HFFc6 (cell line): ENCODE results near the gene ABHD12B. TPM values are rescaled to one million over a fixed set of nuclear protein-coding genes. Genes with fewer than 3 reads are reported as not detected.
"Not testable (repeated sequence)": the region's sequence is repeated elsewhere in the genome, so short reads cannot be mapped to it uniquely, and the experiment has no call there.

ENCODE experiments used
- DNase-seq: peaks from one replicate; pipeline ENCODE4 v3.0.0-alpha.2; 2018
- H3K27ac Mint-ChIP-seq: 2 replicates; pipeline ENCODE4 v1.8.0; 2020; ENCODE audit warnings: mild to moderate bottlenecking, mixed read lengths
- H3K27me3 Mint-ChIP-seq: 2 replicates; pipeline ENCODE4 v1.8.0; 2021; ENCODE audit warnings: mild to moderate bottlenecking, moderate library complexity, mixed read lengths; ENCODE audit not compliant: insufficient read depth
- H3K36me3 Mint-ChIP-seq: 2 replicates; pipeline ENCODE4 v1.8.0; 2021; ENCODE audit warnings: low read depth, mixed read lengths
- H3K4me1 Mint-ChIP-seq: 2 replicates; pipeline ENCODE4 v1.8.0; 2020; ENCODE audit warnings: low read depth, mixed read lengths
- H3K4me3 Mint-ChIP-seq: 2 replicates; pipeline ENCODE4 v1.8.0; 2020; ENCODE audit warnings: mild to moderate bottlenecking, moderate library complexity, mixed read lengths
- H3K9me3 Mint-ChIP-seq: 2 replicates; pipeline ENCODE4 v1.8.0; 2020; ENCODE audit warnings: mild to moderate bottlenecking, mixed read lengths
- total RNA-seq, 6 experiments: library from RNA; stranded (reverse); fragmentation: NEBNext Ultra II Directional; extraction: Animal tissue kit (Norgen Biotek cat#: 25700); gene quantifications; 2 replicates in 1 of 6; 3 replicates in 5 of 6; pipeline ENCODE4 v1.2.3, GENCODE V29; 2021
- TF ChIP-seq, protein P1 (sequence below): fragments of 200-600 bp; sonication (generic); IDR thresholded peaks from 2 replicates; pipeline ENCODE4 v1.5.0; 2021; ENCODE audit warnings: antibody characterized with exemption, mild to moderate bottlenecking

The ABHD12B gene
- total RNA-seq, 6 experiments from 2014 or later = 0.34 TPM; not detected in 5

DNA sequence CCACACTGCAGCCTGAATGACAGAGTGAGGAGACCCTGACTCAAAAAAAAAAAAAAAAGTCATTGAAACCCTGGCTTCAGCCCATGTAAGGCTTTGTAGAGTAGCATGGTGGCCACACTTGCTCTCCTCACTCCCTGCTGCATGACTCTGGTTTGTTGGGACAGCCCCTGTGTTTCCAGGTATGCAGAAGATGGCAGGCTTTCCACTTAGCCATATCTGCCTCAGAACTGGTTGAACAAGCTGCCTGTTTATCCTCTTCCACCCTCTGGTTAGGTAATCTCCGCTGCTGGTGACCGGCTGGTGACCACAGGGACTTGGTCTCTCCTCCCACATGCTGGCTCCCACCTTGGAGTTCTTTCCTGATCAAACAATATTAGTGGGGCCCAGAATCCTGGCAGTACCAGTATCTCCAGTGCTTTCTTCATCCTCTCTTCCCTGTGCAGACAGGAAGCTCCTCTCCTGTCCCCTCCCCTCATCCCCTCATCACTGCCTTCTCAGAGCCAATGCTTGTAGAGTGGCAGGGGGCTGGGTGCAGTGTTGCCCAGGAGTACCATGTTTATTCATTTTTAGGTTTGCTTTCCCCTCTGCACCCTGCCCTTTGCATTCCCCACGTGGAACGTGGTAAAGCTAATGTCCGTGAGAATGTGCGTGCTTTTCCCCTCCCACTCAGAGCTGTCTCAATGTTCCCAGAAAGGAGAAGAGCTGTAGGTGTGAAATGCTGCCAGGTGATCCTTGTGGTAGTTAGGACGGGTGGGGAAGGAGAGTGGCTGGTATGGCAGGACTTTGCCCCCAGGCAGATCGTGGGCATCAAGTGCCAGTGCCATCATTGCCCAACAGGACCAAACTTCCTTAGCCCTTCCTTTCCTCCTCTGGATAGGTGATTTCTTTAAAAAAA lies 11.3 kb downstream of the ABHD12B start:
- Mint-ChIP-seq H3K4me3 (no peak overlapping the region), H3K27ac (no peak overlapping the region), H3K36me3 (no peaks in the 10 kb centered on the region; the same call in 1 of the 2 replicates), H3K4me1 (peaks cover 11% of the 10 kb centered on the region; the same call in 1 of the 2 replicates), H3K27me3 (peaks cover 23% of the 10 kb centered on the region), H3K9me3 (no peaks in the 10 kb centered on the region)
- TF ChIP-seq, protein P1, sequence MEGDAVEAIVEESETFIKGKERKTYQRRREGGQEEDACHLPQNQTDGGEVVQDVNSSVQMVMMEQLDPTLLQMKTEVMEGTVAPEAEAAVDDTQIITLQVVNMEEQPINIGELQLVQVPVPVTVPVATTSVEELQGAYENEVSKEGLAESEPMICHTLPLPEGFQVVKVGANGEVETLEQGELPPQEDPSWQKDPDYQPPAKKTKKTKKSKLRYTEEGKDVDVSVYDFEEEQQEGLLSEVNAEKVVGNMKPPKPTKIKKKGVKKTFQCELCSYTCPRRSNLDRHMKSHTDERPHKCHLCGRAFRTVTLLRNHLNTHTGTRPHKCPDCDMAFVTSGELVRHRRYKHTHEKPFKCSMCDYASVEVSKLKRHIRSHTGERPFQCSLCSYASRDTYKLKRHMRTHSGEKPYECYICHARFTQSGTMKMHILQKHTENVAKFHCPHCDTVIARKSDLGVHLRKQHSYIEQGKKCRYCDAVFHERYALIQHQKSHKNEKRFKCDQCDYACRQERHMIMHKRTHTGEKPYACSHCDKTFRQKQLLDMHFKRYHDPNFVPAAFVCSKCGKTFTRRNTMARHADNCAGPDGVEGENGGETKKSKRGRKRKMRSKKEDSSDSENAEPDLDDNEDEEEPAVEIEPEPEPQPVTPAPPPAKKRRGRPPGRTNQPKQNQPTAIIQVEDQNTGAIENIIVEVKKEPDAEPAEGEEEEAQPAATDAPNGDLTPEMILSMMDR = no peak
- DNase-seq = no peak

DNA sequence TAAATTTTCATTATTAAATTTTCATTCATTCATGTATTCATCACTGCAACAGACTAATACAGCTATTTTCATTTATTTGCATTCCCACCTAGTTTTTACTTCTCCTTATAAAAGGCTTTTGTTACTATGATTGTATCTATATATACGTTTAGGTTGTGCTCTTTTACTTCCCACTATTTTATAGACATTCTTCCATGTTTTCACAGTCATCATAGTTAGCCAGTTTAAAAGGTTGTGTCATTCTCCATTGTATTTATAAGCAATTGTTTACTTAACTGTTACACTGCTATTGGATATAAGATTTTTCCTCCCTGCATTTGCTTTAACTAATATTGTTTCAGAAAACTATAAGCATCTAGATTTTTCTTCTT lies 12.0 kb downstream of the ABHD12B start:
- Mint-ChIP-seq H3K4me1 (peaks cover 11% of the 10 kb centered on the region; the same call in 1 of the 2 replicates), H3K36me3 (no peaks in the 10 kb centered on the region; the same call in 1 of the 2 replicates), H3K27me3 (peaks cover 24% of the 10 kb centered on the region), H3K27ac (no peak overlapping the region), H3K9me3 (no peaks in the 10 kb centered on the region), H3K4me3 (no peak overlapping the region)
- DNase-seq = no peak
- TF ChIP-seq, protein P1 = no peak

DNA sequence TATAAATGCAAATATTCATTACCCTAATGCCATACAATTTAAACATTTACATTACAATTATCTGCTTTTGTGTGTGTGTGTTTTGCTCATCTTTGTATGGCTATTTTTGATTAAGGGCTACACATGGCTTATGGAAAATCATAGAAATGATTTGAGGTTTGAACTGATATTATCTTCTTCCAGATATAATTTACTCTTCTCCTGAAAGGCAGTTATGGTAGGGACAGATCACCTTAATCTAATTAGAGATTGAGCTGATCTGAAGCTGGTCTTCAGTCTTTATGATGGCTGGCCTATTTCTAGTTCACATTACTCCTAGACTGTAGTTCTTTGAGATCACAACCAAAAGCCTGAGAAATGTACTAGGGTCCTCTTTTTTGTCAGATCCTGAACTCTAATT lies 15.6 kb downstream of the ABHD12B start:
- no peaks in the 10 kb centered on the region for H3K36me3 Mint-ChIP-seq
- H3K4me3 Mint-ChIP-seq = no peak overlapping the region
- H3K9me3 Mint-ChIP-seq = no peaks in the 10 kb centered on the region
- H3K4me1 Mint-ChIP-seq = peaks cover 11% of the 10 kb centered on the region; the same call in 1 of the 2 replicates
- TF ChIP-seq, protein P1 = no peak
- peaks cover 26% of the 10 kb centered on the region for H3K27me3 Mint-ChIP-seq
- no peak overlapping the region for H3K27ac Mint-ChIP-seq
- DNase-seq = no peak

DNA sequence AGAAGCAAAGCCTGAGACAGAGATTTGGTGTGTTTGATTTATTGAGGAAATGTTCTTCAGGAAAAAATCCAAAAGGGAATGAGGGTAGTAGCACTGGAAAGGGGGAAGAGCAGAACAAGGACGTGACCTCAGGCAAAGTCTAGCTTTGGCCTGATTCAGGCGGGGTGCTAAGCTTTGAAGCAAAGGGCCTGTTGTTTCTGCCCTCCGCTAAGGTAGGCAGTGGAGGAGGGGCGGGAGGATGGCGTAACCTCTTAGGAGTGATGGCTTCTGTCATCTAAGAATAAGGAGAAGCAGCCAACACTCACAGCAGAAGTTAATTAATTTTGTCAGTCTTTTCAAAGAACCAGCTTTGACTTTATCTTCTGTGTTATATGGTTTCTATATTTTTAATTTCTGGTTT lies 20.4 kb downstream of the ABHD12B start:
- no peaks in the 10 kb centered on the region for H3K9me3 Mint-ChIP-seq
- H3K36me3 Mint-ChIP-seq = no peaks in the 10 kb centered on the region
- TF ChIP-seq, protein P1 = no peak
- H3K4me1 Mint-ChIP-seq = peaks cover 8% of the 10 kb centered on the region
- no peak overlapping the region for H3K4me3 Mint-ChIP-seq
- DNase-seq = no peak
- no peak overlapping the region for H3K27ac Mint-ChIP-seq
- H3K27me3 Mint-ChIP-seq = peaks cover 6% of the 10 kb centered on the region; the same call in 1 of the 2 replicates

DNA sequence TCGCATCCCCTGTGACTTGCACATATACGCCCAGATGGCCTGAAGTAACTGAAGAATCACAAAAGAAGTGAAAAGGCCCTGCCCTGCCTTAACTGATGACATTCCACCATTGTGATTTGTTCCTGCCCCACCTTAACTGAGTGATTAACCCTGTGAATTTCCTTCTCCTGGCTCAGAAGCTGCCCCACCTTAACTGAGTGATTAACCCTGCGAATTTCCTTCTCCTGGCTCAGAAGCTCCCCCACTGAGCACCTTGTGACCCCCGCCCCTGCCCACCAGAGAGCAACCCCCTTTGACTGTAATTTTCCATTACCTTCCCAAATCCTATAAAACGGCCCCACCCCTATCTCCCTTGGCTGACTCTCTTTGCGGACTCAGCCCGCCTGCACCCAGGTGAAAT lies 24.6 kb downstream of the ABHD12B start:
- not testable (repeated sequence) for H3K27me3 Mint-ChIP-seq, H3K4me3 Mint-ChIP-seq, DNase-seq, H3K27ac Mint-ChIP-seq, H3K4me1 Mint-ChIP-seq, H3K9me3 Mint-ChIP-seq, H3K36me3 Mint-ChIP-seq

DNA sequence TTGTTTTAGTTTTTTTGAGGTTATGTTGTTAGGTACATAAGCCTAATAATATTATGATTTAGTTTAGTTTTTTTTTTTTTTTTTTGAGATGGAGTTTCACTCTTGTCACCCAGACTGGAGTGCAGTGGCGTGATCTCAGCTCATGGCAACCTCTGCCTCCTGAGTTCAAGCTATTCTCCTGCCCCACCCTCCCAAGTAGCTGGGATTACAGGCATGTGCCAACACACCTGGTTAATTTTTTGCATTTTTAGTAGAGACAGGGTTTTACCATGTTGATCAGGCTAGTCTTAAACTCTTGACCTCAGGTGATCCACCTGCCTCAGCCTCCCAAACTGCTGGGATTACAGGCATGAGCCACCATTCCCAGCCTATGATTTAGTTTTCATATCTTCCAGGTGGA lies 25.2 kb downstream of the ABHD12B start:
- DNase-seq, H3K27me3 Mint-ChIP-seq, H3K27ac Mint-ChIP-seq, H3K4me1 Mint-ChIP-seq, H3K36me3 Mint-ChIP-seq, H3K4me3 Mint-ChIP-seq, H3K9me3 Mint-ChIP-seq: not testable (repeated sequence)
